GM18511 (cell line): ENCODE measurements around the gene CPTP.
A peak's percentile ranks its signal among the peaks of the same experiment; 100 is the strongest.

ENCODE experiments used
- ATAC-seq: cut with Tn5 transposase; IDR thresholded peaks from one replicate; pipeline ENCODE4 v1.9.1; 2021; ENCODE audit warnings: mild to moderate bottlenecking, moderate library complexity; ENCODE audit not compliant: unreplicated experiment

Gene CPTP

DNA sequence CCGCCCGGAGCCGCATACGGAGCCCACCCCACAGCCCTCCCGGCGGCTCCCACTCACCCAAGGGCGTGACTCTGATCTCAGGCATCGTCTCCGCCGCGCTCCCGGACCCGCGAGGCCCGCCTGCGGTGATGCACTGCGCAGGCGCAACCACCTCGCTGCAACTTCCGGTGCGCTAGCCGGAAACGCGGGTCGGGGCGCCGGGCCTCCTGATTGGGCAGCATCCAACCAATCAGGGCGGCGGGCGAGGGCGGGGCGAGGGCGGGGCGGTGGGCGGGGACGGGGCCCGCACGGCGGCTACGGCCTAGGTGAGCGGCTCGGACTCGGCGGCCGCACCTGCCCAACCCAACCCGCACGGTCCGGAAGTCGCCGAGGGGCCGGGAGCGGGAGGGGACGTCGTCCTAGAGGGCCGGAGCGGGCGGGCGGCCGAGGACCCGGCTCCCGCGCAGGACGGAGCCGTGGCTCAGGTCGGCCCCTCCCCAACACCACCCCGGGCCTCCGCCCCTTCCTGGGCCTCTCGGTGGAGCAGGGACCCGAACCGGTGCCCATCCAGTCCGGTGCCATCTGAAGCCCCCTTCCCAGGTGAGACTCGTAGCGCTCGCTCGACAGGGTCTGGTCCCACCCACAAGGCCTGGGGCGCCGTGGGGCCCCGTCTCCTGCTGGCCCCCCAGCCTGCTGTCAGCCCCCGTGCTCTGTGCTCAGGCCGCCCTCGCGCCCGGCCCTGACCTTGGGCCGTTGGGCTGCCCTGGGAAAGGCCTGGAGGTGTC lies at the start of gene CPTP, which contains the start of gene INTS11:
Gene CPTP, plus strand, starts transcription at position 279 of the 764 bp plus-strand sequence. CDS start 2,109 bp downstream, outside the sequence.
Gene INTS11, minus strand, starts transcription at position 137 of the 764 bp plus-strand sequence. Its CDS starts 52 bp downstream, at position 85.
- ATAC-seq, result peak; percentile 84

DNA sequence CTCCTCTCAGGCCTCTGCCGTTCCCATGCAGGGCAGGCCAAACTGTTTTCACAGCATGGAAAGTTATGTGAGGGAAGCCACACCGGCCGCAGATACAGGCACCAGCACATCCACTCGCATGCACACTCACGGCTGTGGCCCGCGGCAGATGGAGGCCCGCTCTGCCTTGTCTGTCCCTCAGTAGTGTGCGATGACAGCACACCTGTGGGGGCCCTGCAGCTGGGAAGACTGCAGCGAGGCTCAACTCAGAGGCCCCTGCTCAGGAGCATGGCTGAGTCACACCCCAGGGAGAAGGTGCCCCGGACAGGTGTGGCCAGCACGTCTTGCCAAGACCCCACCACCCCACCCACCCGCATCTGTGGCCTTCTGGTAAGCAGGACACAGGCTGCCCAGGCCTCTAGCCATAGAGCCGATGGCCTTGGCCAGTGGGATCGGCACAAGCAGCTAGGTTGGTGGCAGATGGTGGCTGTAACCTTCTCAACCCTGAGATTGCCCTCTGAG lies 49.6 kb upstream of the CPTP start:
- no peak for ATAC-seq

DNA sequence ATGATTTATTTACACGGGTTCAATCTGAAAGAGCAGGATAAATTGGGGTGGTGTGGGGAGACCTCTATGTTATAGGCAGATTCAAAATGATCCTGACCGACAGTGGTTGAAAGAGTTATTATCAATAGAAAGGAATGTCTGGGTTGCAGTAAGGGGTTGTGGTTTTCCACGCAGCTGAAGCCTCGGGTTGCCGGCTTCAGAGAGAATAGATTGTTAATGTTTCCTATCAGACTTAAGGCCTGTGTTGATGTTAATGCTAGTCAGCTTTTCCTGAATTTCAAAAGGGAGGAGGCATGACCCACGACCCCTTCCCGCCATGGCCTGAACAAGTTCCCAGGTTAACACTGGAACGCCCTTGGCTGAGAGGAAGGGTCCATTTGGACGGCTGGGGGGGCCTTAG lies 48.8 kb upstream of the CPTP start:
- no peak for ATAC-seq

DNA sequence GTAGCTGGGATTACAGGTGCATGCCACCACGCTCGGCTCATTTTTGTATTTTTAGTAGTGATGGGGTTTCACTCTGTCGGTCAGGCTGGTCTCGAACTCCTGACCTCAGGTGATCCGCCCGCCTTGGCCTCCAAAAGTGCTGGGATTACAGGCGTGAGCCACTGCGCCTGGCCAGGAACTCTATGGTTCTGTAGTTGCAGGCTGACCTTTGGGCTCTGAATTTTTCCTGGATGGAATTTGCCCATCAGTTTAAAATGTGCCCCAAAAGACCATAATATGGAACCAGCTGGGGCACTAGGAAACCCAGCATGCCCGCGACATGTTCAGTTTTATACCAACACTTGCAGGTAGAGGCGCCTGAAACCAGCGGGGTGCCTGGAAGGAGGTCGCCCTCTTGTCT lies 46.0 kb upstream of the CPTP start:
- no peak for ATAC-seq

DNA sequence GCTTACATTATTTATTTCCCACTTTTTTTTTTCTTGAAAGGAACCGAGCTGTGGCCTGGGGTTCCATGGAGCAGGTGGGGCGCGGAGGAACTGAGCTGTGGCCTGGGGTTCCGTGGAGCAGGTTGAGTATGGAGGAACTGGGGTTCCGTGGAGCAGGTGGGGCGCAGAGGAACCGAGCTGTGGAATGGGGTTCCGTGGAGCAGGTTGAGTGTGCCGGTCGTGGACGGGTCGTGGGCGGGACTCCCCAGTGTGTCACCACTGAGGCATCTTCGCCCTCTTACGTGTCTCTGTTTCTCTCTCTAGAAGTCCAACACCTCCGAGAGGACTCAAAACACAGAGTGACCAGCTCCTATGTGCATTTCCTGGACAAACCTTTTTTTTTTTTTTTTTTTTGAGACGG lies 45.6 kb upstream of the CPTP start:
- no peak for ATAC-seq

DNA sequence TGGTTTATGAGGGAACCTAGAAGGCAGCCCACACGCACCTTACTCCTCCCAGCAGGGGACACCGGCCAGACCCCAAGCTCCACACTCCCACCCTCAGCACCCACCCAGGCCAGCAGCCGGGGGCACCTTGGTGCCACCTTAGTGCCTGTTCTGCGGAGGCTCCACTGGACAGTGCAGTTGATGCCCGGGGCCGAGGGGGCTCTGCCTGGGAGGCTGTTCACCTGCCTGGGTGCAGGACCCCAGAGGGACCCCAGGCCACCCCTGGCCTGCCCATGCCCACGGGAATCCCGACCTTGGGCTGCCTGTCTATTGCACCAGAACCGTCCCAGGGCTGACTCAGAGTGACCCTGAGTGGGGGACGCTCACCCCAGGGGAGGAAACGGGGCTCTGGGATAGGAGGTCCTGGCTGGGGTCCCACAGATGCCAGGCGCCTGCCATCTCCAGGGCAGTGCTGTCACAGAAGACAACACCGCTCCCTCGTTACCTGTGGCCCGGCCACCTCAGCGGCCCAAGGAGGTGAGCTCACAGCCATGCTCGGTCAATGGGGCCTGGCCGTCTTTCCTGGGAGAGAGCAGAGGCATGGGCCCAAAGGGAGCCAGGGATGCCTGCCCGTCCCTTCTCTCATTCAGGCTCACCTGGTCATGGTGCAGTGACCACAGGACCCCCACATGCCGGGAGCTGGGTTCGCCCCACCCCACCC lies 43.7 kb upstream of the CPTP start:
- no peak for ATAC-seq

DNA sequence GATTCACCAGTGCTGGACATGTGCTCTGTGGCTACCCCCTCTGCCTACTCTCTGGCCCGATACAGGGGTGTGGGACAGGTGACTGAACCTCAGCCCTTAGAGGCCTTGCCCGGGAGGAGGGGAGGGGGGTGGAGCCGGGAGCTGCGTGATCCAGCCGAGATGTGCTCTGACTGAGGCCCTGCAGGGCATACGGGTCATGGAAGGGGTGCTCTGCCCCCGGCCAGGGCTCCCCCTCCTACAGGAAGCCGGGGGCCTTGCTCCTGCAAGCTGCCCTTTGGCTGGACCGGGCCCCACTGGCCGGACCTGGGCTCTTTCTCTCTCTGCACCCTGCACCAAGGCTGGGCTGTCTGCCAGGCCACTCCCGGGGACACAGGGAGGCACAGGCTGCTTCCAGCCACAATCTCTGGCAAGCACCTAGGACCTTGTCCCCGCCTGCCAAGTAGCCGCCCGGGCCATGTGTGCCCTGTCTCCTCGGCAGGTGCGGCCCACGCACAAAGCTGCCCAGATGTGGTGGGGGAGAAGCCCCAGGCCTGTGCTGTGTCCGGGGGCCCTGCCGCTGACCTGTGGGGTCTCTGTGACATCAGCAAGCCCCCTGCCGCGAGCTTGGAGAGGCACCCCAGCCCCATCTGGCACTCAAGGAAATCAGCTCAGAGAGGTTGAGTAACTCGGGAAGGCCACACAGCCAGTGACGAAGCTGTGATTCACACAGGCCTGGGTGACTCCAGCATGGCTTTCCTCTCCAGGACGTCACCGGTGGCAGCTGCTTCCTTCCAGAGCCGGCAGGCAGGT lies 42.9 kb upstream of the CPTP start:
- ATAC-seq, result no peak

DNA sequence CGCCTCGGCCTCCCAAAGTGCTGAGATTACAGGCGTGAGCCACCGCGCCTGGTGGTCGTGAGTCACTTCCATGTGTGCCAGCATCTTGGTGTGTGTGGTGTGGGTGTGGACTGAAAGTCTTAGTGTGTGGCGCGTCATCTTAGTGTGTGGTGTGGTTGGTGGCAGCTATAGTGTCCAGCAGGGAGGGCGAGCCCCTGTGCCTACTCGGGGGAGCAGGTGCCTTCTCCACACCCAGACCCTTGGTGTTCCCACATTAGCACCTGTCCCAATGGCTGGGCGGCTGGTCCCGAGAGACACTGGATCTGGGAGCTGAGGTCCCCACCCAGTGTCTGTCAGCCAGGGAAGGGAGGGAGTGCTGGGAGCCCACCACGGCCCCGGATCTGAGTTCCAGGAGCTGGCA lies 41.6 kb upstream of the CPTP start:
- no peak for ATAC-seq

DNA sequence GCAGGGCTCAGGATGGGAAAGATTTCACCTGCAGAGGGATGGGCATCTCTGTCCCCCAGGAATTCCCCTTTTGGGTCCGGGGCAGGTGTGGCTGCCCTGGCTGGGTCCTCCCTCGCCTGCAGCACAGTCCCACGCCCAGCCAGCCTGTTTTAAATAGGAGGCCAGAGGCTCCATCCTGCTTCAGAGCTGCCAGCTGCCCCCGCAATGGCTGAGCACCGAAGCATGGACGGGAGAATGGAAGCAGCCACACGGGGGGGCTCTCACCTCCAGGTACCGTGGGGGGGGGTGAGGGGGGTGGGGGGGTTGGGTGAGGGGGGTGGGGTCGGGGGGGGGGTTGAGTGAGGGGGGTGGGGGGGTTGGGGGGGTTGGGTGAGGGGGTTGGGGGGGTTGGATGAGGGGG lies 40.8 kb upstream of the CPTP start:
- ATAC-seq, result no peak

DNA sequence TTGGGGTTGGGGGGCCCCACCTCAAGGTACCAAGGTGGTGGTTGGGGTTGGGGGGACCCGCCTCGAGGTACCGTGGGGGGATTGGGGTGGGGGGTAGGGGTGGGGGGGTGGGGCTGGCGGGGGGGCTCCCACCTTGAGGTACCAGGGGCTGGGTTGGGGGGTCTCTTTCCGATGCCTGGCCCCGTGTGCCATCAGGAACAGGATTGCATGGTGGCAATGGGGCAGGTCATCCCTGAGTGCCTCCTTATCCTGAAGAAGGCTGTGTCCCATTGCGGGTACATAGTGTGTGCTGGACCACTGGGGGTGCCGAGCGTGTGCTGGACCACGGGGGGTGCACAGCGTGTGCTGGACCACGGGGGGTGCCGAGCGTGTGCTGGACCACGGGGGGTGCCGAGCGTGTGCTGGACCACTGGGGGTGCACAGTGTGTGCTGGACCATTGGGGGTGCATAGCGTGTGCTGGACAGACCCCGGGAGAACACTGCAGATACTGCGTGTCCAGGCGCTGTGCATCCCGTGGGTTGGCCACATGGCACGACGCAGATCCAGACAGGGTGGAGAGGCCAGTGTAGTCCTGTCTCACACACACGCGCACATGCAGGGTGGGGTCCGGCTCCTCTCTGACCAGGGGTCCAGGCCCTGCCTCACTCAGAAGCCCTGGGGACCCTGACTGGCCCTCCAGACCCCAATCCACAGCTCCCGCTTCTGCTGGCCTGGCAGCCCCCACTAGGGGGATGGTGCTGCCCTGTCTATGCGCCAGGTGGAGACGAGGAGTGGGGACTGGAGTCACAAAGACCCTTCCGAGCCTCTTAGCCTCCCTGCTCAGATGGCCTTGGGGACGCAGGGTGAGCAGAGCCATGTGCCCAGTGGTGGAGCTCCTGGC lies 40.1 kb upstream of the CPTP start:
- no peak for ATAC-seq

DNA sequence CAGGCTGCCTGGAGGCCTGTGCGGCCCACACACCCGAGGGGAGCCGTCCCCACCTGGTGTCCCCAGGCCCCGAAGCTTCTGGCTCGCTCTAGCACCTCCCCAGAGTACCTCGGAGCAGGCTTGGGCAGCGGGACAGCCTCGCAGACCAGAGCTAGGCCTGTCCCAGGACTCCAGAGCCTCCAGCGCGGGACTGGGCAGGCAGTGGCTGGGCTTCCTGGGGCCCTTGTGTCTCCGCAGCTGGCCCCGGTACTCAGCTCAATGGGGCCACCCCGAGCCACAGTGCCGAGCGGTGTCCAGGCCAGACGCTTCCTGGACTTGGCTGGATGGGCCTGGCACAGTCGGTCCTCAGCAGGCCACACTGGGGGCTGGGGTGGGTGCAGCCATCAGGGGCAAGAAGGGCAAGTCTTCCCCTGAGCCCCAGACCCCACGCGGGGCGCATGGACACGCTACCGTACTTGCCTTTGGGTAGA lies 39.5 kb upstream of the CPTP start:
- ATAC-seq, result no peak

DNA sequence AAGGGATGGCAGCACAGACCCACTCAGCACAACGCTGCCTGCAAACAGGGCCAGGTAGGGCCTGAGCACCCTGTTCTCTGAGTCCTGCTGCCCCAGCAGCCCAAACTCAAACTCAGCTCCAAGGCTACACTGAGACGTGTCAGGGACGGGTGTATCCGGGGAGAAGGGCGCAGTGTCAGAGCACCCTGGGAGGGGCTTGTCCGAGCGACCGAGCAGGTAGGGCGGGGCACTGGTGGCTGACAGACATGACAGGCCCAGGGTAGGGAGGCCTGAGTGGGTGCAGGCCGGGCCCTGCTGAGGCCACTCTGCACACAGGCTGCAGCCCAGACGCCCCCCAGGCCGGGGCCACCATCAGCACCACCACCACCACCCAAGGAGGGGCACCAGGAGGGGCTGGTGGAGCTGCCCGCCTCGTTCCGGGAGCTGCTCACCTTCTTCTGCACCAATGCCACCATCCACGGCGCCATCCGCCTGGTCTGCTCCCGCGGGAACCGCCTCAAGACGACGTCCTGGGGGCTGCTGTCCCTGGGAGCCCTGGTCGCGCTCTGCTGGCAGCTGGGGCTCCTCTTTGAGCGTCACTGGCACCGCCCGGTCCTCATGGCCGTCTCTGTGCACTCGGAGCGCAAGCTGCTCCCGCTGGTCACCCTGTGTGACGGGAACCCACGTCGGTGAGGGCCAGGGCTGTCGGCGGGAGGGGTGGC lies 38.8 kb upstream of the CPTP start:
- no peak for ATAC-seq

DNA sequence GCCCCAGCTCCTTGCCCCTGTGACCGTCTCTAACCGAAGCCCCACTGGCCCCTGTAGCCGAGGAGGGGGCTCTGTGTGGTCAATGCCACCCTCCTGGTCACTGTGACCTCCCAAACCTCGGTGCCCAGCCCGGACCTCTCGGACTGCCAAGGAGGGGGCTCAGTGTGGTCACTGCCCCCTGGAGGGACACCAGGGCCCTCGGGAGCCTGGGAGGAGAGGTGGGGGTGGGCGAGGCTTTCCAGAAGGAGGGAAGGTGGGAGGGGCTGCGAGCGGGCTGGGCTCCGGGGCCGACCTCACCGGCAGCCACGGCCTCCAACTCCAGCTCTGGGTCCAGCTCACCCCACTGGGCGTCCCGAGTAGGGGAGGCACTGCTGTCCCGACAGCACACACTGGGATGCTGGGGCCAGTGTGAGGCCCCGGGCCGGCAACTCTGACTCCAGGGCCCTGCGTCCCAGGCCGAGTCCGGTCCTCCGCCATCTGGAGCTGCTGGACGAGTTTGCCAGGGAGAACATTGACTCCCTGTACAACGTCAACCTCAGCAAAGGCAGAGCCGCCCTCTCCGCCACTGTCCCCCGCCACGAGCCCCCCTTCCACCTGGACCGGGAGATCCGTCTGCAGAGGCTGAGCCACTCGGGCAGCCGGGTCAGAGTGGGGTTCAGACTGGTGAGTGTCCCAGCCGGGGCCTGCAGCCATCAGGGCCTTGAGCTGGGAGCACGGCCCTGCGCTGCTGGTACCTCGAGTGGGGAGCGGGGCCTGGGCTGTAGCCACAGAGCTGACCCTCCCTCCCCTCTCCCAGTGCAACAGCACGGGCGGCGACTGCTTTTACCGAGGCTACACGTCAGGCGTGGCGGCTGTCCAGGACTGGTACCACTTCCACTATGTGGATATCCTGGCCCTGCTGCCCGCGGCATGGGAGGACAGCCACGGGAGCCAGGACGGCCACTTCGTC lies 38.0 kb upstream of the CPTP start:
- ATAC-seq, result no peak

DNA sequence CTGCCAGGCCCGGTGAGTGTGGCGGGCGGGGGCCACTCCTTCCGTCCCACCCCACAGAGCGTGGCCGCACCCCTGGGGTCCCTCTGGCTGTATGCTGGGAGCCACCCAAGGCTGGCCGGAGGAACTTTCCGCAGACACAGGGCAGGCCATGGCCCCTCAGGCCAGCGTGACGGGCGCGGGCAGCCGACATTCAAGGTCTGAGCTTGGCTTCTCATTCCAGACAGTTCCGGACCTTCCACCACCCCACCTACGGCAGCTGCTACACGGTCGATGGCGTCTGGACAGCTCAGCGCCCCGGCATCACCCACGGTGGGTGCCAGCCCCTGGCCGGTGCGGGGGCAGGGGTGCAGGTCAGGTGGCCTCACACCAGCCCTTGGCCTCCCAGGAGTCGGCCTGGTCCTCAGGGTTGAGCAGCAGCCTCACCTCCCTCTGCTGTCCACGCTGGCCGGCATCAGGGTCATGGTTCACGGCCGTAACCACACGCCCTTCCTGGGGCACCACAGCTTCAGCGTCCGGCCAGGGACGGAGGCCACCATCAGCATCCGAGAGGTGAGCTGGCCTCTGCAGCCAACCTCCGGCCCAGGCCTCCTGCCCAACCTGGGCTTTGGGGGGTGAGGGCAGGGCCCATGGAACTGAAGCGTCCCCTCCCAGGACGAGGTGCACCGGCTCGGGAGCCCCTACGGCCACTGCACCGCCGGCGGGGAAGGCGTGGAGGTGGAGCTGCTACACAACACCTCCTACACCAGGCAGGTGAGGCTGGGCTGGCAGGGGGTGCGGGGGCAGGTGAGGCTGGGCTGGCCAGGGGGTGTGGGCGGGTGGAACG lies 37.1 kb upstream of the CPTP start:
- no peak for ATAC-seq

DNA sequence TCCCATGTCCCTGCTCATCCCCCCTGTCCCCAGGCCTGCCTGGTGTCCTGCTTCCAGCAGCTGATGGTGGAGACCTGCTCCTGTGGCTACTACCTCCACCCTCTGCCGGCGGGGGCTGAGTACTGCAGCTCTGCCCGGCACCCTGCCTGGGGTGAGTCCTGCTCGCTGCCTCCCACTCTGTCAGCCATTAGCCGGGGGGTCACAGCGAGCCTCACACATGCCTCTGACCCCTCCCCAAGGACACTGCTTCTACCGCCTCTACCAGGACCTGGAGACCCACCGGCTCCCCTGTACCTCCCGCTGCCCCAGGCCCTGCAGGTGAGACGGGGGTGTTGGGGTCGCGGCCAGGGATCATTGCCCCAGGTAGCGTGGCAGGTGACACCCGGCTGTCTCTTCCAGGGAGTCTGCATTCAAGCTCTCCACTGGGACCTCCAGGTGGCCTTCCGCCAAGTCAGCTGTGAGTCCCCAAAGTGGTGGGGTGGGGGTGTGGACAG lies 34.3 kb upstream of the CPTP start:
- no peak for ATAC-seq

DNA sequence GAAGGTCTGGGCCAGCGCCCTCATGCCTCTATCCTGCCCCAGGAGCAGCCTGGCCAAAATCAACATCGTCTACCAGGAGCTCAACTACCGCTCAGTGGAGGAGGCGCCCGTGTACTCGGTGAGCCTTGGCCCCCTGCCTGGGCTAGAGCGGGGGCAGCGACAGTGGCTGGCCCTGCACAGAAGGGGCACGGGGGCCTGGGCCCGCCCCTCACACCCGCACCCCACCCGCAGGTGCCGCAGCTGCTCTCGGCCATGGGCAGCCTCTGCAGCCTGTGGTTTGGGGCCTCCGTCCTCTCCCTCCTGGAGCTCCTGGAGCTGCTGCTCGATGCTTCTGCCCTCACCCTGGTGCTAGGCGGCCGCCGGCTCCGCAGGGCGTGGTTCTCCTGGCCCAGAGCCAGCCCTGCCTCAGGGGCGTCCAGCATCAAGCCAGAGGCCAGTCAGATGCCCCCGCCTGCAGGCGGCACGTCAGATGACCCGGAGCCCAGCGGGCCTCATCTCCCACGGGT lies 33.5 kb upstream of the CPTP start:
- ATAC-seq, result no peak
